ENCODE results near the gene PSMB3.

PSMB3 gene

GRCh38 chr17:38748149-38748891 lies 4.2 kb upstream of the PSMB3 start, which contains the start of gene PCGF2:
Gene PCGF2 (minus strand): TSS chr17:38748336. CDS start chr17:38740402, 7,934 bp downstream.
- peaks cover 31% of the 10 kb centered on the region for H3K4me1 Mint-ChIP-seq (ENCODE audit: low read depth)
- H3K27ac Mint-ChIP-seq = no peak within 1 kb of the TSS
- H3K36me3 Mint-ChIP-seq (ENCODE audit: low read depth) = peaks cover 6% of the 10 kb centered on the region
- H3K9me3 Mint-ChIP-seq = no peaks in the 10 kb centered on the region
- peak within 1 kb of the TSS; percentile 99 for H3K4me3 Mint-ChIP-seq
- peaks cover 39% of the 10 kb centered on the region for H3K27me3 Mint-ChIP-seq (ENCODE audit: low read depth)

GRCh38 chr17:38748892-38749222 lies 3.7 kb upstream of the PSMB3 start:
- Mint-ChIP-seq H3K4me3 (peak overlapping the region; percentile 56), H3K4me1 (ENCODE audit: low read depth) (peaks cover 32% of the 10 kb centered on the region), H3K9me3 (no peaks in the 10 kb centered on the region), H3K27me3 (ENCODE audit: low read depth) (peaks cover 39% of the 10 kb centered on the region), H3K27ac (no peak overlapping the region), H3K36me3 (ENCODE audit: low read depth) (peaks cover 9% of the 10 kb centered on the region)

- peak overlapping the region; percentile 99 for H3K4me3 Mint-ChIP-seq
- H3K4me1 Mint-ChIP-seq (ENCODE audit: low read depth) = peaks cover 34% of the 10 kb centered on the region
- H3K27ac Mint-ChIP-seq = no peak overlapping the region
- H3K36me3 Mint-ChIP-seq (ENCODE audit: low read depth) = peaks cover 10% of the 10 kb centered on the region
- peaks cover 39% of the 10 kb centered on the region for H3K27me3 Mint-ChIP-seq (ENCODE audit: low read depth)
- H3K9me3 Mint-ChIP-seq = no peaks in the 10 kb centered on the region
These were observed 3.1 kb upstream of the PSMB3 start for GRCh38 chr17:38749223-38750043.

- Mint-ChIP-seq H3K4me1 (ENCODE audit: low read depth) (peaks cover 37% of the 10 kb centered on the region), H3K36me3 (ENCODE audit: low read depth) (peaks cover 13% of the 10 kb centered on the region), H3K9me3 (no peaks in the 10 kb centered on the region), H3K27me3 (ENCODE audit: low read depth) (peaks cover 39% of the 10 kb centered on the region), H3K4me3 (peak overlapping the region; percentile 99), H3K27ac (no peak overlapping the region)
These were observed 2.6 kb upstream of the PSMB3 start for GRCh38 chr17:38750044-38750311.

GRCh38 chr17:38750312-38751121 lies 2.0 kb upstream of the PSMB3 start:
- no peaks in the 10 kb centered on the region for H3K9me3 Mint-ChIP-seq
- H3K4me3 Mint-ChIP-seq = peak overlapping the region; percentile 99
- H3K27ac Mint-ChIP-seq = peak overlapping the region; percentile 94
- peaks cover 39% of the 10 kb centered on the region for H3K27me3 Mint-ChIP-seq (ENCODE audit: low read depth)
- H3K36me3 Mint-ChIP-seq (ENCODE audit: low read depth) = peaks cover 14% of the 10 kb centered on the region
- H3K4me1 Mint-ChIP-seq (ENCODE audit: low read depth) = peaks cover 37% of the 10 kb centered on the region

GRCh38 chr17:38751144-38751807 lies 1.3 kb upstream of the PSMB3 start:
- peak overlapping the region; percentile 99 for H3K4me3 Mint-ChIP-seq
- H3K36me3 Mint-ChIP-seq (ENCODE audit: low read depth) = peaks cover 19% of the 10 kb centered on the region
- no peaks in the 10 kb centered on the region for H3K9me3 Mint-ChIP-seq
- H3K27me3 Mint-ChIP-seq (ENCODE audit: low read depth) = peaks cover 34% of the 10 kb centered on the region
- H3K27ac Mint-ChIP-seq = peak overlapping the region; percentile 94
- peaks cover 32% of the 10 kb centered on the region for H3K4me1 Mint-ChIP-seq (ENCODE audit: low read depth)

- H3K4me1 Mint-ChIP-seq (ENCODE audit: low read depth) = peaks cover 29% of the 10 kb centered on the region
- H3K27ac Mint-ChIP-seq = peak overlapping the region; percentile 94
These were observed 683 bp upstream of the PSMB3 start for GRCh38 chr17:38751808-38752307.

GRCh38 chr17:38753071-38753506 lies 548 bp downstream of the PSMB3 start:
- H3K27ac Mint-ChIP-seq = peak overlapping the region; percentile 94
- H3K27me3 Mint-ChIP-seq (ENCODE audit: low read depth) = peaks cover 23% of the 10 kb centered on the region
- H3K4me3 Mint-ChIP-seq = peak overlapping the region; percentile 99
- no peaks in the 10 kb centered on the region for H3K9me3 Mint-ChIP-seq
- peaks cover 29% of the 10 kb centered on the region for H3K4me1 Mint-ChIP-seq (ENCODE audit: low read depth)
- peaks cover 19% of the 10 kb centered on the region for H3K36me3 Mint-ChIP-seq (ENCODE audit: low read depth)

More at GRCh38 chr17:38751808-38752307, 683 bp upstream of the PSMB3 start:
- Mint-ChIP-seq H3K36me3 (ENCODE audit: low read depth) (peaks cover 19% of the 10 kb centered on the region), H3K9me3 (no peaks in the 10 kb centered on the region), H3K27me3 (ENCODE audit: low read depth) (peaks cover 28% of the 10 kb centered on the region), H3K4me3 (peak overlapping the region; percentile 99)

- H3K27me3 Mint-ChIP-seq (ENCODE audit: low read depth) = no peaks in the 10 kb centered on the region
- peak overlapping the region; percentile 74 for H3K27ac Mint-ChIP-seq
- H3K4me1 Mint-ChIP-seq (ENCODE audit: low read depth) = peaks cover 10% of the 10 kb centered on the region
- peak overlapping the region; percentile 18 for H3K4me3 Mint-ChIP-seq
- H3K36me3 Mint-ChIP-seq (ENCODE audit: low read depth) = peaks cover 47% of the 10 kb centered on the region
- no peaks in the 10 kb centered on the region for H3K9me3 Mint-ChIP-seq
These were observed 9.1 kb downstream of the PSMB3 start for GRCh38 chr17:38761612-38762011.

GRCh38 chr17:38762231-38762630 lies 9.7 kb downstream of the PSMB3 start:
- Mint-ChIP-seq H3K4me3 (no peak overlapping the region), H3K9me3 (no peaks in the 10 kb centered on the region), H3K4me1 (ENCODE audit: low read depth) (peaks cover 10% of the 10 kb centered on the region), H3K27me3 (ENCODE audit: low read depth) (no peaks in the 10 kb centered on the region), H3K27ac (no peak overlapping the region), H3K36me3 (ENCODE audit: low read depth) (peaks cover 53% of the 10 kb centered on the region)

- no peak overlapping the region for H3K27ac Mint-ChIP-seq
- H3K9me3 Mint-ChIP-seq = no peaks in the 10 kb centered on the region
- peaks cover 6% of the 10 kb centered on the region for H3K4me1 Mint-ChIP-seq (ENCODE audit: low read depth)
- H3K36me3 Mint-ChIP-seq (ENCODE audit: low read depth) = peaks cover 52% of the 10 kb centered on the region
- H3K27me3 Mint-ChIP-seq (ENCODE audit: low read depth) = no peaks in the 10 kb centered on the region
- H3K4me3 Mint-ChIP-seq = no peak overlapping the region
These were observed 13.8 kb downstream of the PSMB3 start for GRCh38 chr17:38766341-38766740.

GRCh38 chr17:38768417-38768816 lies 15.9 kb downstream of the PSMB3 start:
- Mint-ChIP-seq H3K27ac (no peak overlapping the region), H3K36me3 (ENCODE audit: low read depth) (peaks cover 52% of the 10 kb centered on the region), H3K27me3 (ENCODE audit: low read depth) (no peaks in the 10 kb centered on the region), H3K4me3 (no peak overlapping the region), H3K9me3 (no peaks in the 10 kb centered on the region), H3K4me1 (ENCODE audit: low read depth) (no peaks in the 10 kb centered on the region)

- H3K36me3 Mint-ChIP-seq (ENCODE audit: low read depth) = peaks cover 31% of the 10 kb centered on the region
- H3K27me3 Mint-ChIP-seq (ENCODE audit: low read depth) = no peaks in the 10 kb centered on the region
- no peak overlapping the region for H3K27ac Mint-ChIP-seq
- H3K9me3 Mint-ChIP-seq = no peaks in the 10 kb centered on the region
- no peaks in the 10 kb centered on the region for H3K4me1 Mint-ChIP-seq (ENCODE audit: low read depth)
- H3K4me3 Mint-ChIP-seq = no peak overlapping the region
These were observed 20.7 kb downstream of the PSMB3 start for GRCh38 chr17:38773258-38773657.

All from T-helper 1 cell treated with Interleukin-12 subunit alpha and Interleukin-12 subunit beta and Interleukin-4 antibody, amounts not matched to agents 30 μg/mL and 1 μg/mL, for 36 hours (primary cell).